ENCODE measurements around the gene EMC1. TPM values are rescaled to one million over a fixed set of nuclear protein-coding genes. Genes with fewer than 3 reads are reported as not detected.

EMC1 gene
- 42.5 and 48.6 TPM in 2 replicates for total RNA-seq (2014; rRNA removed; shearing (Covaris generic))

GRCh38 chr1:19251305-19252196, at the start of gene EMC1, which contains the start of gene MRTO4:
TSS of gene EMC1 (minus strand) at chr1:19251524. CDS start at chr1:19251509, 15 bp downstream.
TSS of gene MRTO4 (plus strand) at chr1:19251805. CDS start at chr1:19251836, 31 bp downstream.

GRCh38 chr1:19288324-19289241, 37.3 kb upstream of the EMC1 start, which contains the start of gene AKR7A3:
TSS of gene AKR7A3 (minus strand) at chr1:19288770. CDS start at chr1:19288709, 61 bp downstream.

DNA sequence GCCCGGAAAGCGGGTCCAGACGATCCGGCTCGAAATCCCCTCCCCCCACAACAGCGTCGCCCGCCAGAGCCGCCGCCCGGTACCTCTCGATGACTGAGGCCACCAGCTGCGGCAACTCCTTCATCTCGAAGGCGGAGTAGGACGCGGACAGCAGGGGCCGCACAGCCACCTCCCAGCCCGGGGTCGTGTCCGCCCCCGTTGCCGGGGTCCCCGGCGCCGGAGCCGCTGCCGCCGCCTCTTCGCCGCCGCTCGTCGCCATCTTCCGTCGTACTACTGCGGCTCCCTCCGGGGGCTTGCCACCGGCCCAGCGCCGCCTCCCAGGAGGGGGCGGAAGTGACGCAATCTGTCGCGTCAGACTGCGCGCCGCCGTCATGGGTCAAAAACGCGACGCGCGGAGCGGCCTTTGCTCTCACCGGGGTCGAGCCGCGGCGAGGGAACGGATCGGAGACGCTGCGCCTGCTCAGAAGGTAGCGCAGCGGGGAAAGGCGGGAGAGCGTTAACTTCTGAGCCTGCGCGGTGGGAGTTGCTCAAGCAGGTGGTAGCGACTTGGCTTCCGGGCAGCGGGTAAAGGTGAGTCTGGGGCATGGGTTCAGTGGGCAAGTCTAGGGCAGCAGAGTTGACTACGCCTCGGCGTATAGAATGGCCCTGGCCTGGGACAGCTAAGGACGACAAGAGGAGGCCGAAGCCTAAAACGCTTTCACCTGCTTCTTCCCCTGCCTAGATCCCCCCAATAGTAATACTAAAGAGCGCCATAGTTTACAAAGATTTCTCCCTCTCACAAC, 41.1 kb downstream of the EMC1 start, which contains the start of gene UBR4:
Gene UBR4 (minus strand): TSS at position 277 of the 782 bp plus-strand sequence. CDS start 18 bp downstream, at position 259.

Other genes with a start within 250 kb of the EMC1 start
- 120 and 121 TPM in 2 replicates for gene UBR4, start 41.3 kb downstream of the EMC1 start, total RNA-seq (2014; rRNA removed; shearing (Covaris generic))
- 94.4 and 102 TPM in 2 replicates for gene MRTO4, start 281 bp upstream of the EMC1 start, total RNA-seq (2014; rRNA removed; shearing (Covaris generic))
- 0.57 and 1.2 TPM in 2 replicates for gene AKR7A3, start 37.2 kb upstream of the EMC1 start, total RNA-seq (2014; rRNA removed; shearing (Covaris generic))
- gene AKR7A2, start 60.6 kb upstream of the EMC1 start, total RNA-seq (2014; rRNA removed; shearing (Covaris generic)) = 79.0 and 98.2 TPM in 2 replicates
- gene SLC66A1, start 60.8 kb upstream of the EMC1 start, total RNA-seq (2014; rRNA removed; shearing (Covaris generic)) = 19.8 and 20.3 TPM in 2 replicates
- 70.0 and 78.5 TPM in 2 replicates for gene CAPZB, start 234.0 kb upstream of the EMC1 start, total RNA-seq (2014; rRNA removed; shearing (Covaris generic))

All from A375 (cell line).